ENCODE measurements around the gene TNN.

Gene TNN

DNA sequence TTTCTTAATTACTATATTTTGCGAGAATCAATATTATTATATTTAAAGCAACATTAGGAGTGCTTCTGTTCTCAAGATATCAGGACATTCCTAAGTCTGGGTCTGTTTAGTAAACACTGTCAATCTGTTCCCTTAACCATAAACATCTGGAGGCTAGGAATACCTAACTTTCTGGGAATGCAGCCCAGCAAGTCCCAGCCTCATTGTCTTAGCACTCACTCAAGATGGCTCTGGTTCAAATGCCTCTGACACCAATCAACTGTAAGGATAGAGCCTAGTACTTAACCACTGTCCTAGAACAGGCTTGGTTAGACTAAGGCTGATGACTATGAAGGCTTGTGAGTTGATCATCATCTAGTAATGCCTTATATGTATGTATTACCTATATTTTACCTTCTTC, 61.5 kb downstream of the TNN start:
- ChIA-PET CTCF (no interaction called here), POLR2A (ENCODE audit: low non-redundant PET) (no interaction called here)
- TF ChIP-seq, protein P1, sequence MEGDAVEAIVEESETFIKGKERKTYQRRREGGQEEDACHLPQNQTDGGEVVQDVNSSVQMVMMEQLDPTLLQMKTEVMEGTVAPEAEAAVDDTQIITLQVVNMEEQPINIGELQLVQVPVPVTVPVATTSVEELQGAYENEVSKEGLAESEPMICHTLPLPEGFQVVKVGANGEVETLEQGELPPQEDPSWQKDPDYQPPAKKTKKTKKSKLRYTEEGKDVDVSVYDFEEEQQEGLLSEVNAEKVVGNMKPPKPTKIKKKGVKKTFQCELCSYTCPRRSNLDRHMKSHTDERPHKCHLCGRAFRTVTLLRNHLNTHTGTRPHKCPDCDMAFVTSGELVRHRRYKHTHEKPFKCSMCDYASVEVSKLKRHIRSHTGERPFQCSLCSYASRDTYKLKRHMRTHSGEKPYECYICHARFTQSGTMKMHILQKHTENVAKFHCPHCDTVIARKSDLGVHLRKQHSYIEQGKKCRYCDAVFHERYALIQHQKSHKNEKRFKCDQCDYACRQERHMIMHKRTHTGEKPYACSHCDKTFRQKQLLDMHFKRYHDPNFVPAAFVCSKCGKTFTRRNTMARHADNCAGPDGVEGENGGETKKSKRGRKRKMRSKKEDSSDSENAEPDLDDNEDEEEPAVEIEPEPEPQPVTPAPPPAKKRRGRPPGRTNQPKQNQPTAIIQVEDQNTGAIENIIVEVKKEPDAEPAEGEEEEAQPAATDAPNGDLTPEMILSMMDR (conservative IDR thresholded peaks at IDR 0.05; ENCODE audit: low read depth), result no peak
- no peak for DNase-seq (ENCODE audit: low spot score)
- H3K27ac ChIP-seq, result no peak overlapping the region

DNA sequence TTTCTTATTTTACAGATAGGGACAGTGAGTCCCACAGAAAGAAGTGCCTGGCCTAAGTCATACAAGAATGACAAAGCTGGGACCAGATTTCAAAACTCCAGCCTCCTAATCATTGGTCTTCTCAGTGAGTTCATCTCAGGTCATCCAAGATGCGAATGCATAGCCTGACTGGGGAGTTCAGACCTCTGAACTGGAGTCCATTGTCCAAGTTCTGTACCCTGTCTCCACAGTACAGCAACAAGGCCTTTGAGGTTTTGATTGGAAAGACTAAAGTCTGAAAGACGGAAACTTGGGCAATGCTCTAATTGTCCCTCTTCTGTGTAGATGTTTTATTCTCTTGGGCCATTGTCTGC, 62.0 kb downstream of the TNN start:
- TF ChIP-seq, protein P1 (conservative IDR thresholded peaks at IDR 0.05; ENCODE audit: low read depth), result no peak
- ChIA-PET POLR2A (ENCODE audit: low non-redundant PET) (no interaction called here), CTCF (no interaction called here)
- H3K27ac ChIP-seq, result no peak overlapping the region
- DNase-seq (ENCODE audit: low spot score), result no peak

DNA sequence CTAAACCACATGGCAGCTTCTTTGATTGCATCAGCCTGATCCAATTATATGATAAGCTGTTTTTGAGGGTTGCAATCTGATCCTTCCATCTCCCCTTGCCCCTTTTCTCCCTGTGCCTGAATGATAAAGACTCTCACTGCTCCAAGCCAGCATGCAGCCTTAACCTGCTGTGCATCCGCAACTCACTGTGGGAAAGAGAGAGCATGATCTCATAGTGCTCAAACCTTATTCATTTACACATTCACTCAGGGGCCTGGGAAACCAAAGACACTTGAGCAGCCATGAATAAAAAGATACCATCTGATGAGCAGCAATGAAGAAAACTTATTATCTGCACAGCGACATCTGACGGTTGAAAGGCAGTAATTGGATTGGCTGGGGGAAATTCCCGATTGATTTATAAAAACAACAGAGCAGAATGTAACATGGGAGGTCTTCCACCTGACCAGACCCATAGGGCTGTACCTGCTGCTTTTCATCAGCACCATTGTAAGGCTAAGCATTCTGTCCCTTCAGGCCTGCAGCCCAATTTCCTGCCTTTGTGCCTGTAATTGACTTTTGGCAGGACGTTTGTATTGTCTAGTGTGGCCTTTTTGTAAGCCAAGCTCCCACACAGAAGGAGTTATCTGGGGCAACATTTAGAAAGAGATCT, 62.5 kb downstream of the TNN start:
- ChIA-PET CTCF (no interaction called here), POLR2A (ENCODE audit: low non-redundant PET) (no interaction called here)
- TF ChIP-seq, protein P1 (conservative IDR thresholded peaks at IDR 0.05; ENCODE audit: low read depth), result no peak
- no peak for DNase-seq (ENCODE audit: low spot score)
- H3K27ac ChIP-seq, result no peak overlapping the region

DNA sequence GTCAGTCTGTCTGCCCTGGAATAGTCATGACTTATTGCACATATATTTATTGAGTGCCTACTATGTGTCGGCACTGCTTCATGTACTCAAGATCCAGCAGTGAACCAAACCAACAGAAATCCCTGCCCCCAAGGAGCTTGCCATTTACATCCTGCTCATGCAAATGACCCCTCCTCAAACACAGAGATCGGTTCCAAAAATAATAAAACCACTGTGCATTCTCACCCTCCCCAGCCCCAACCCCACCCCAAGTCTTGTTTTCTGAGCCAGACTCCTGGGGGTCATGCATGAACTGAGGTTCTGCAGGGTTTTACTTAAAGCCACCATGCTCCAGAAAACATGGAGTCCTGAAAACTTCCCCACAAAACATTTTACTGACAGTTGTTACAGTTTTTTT, 63.0 kb downstream of the TNN start:
- CTCF ChIA-PET, result no interaction called here
- H3K27ac ChIP-seq, result no peak overlapping the region
- no peak for DNase-seq (ENCODE audit: low spot score)
- TF ChIP-seq, protein P1 (conservative IDR thresholded peaks at IDR 0.05; ENCODE audit: low read depth), result no peak
- POLR2A ChIA-PET (ENCODE audit: low non-redundant PET), result no interaction called here

DNA sequence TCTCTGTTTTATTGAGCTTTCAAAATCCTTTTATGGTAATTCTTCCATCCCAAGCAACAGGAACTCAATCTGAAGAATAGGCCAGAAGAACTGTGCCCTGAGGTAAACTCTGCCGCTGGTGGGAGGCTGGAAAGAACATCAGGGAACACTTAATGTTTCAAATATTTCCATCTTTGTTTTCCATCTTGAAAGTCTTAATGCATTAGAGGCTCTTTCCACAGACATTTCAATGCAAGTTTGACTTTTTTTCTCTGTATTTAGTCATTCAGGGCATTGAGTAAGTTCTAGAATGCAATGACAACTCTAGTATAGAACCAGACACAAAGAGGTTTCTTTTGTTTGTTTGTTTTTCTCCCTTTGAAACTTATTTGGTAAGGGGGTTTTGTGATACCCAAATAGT, 63.5 kb downstream of the TNN start:
- no peak overlapping the region for H3K27ac ChIP-seq
- DNase-seq (ENCODE audit: low spot score), result no peak
- ChIA-PET CTCF (interaction anchor here (0.6 kb wide), 1 partner anchor 823 kb away, joined by 3 read pairs; no protein-coding TSS in a partner anchor), POLR2A (ENCODE audit: low non-redundant PET) (no interaction called here)
- TF ChIP-seq, protein P1 (conservative IDR thresholded peaks at IDR 0.05; ENCODE audit: low read depth), result no peak

DNA sequence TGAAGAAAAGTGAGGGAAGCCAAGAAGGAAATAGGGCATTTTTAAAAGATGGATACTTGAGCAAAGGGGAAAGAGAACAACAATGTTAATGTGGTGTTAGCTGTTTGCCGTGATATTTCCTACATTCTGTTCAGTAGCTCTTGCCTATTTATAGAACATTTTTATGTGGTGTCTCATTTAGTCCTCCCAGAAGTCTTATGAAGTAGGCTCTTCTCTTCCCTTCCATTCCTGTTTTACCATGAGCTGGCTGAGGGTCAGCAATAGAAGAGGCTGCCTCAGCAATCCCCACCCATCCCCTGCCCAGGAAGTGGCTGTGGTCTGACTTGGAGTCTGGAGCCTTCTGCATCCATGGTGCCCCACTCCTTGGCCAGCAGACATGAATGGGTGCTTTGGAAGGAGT, 64.8 kb downstream of the TNN start:
- H3K27ac ChIP-seq, result no peak overlapping the region
- DNase-seq (ENCODE audit: low spot score), result no peak
- TF ChIP-seq, protein P1 (conservative IDR thresholded peaks at IDR 0.05; ENCODE audit: low read depth), result no peak
- CTCF ChIA-PET, result interaction anchor here (0.9 kb wide), 1 partner anchor 12 kb away, joined by 4 read pairs; no protein-coding TSS in a partner anchor
- POLR2A ChIA-PET (ENCODE audit: low non-redundant PET), result no interaction called here

All from RWPE1 (cell line).